ENCODE data around the gene SNRNP35. TPM values are rescaled to one million over a fixed set of nuclear protein-coding genes. Genes with fewer than 3 reads are reported as not detected.

Gene SNRNP35
- total and polyA plus RNA-seq, 4 donors, result 9.0 to 13.3 (median 11.1) TPM

- no peak overlapping the region for H3K27ac ChIP-seq (ENCODE audit: low read depth in 1 of 2, low read length in 2 of 2)
- H3K27me3 ChIP-seq (ENCODE audit: control insufficient read depth in 4 of 4, insufficient read depth in 4 of 4, low read length in 3 of 4), result no peaks in the 10 kb centered on the region
- H3K9me3 ChIP-seq (ENCODE audit: control insufficient read depth in 4 of 4, low read length in 3 of 4), result no peaks in the 10 kb centered on the region
- no peak overlapping the region for H3K9ac ChIP-seq (ENCODE audit: low read depth in 1 of 2, low read length in 2 of 2)
- DNase-seq (ENCODE audit: low spot score), result no peak
- H3K36me3 ChIP-seq (ENCODE audit: control insufficient read depth in 4 of 4, insufficient read depth in 3 of 4, low read depth in 1 of 4, low read length in 3 of 4), result no peaks in the 10 kb centered on the region
- H3K4me1 ChIP-seq (ENCODE audit: control insufficient read depth in 4 of 4, insufficient read depth in 4 of 4, low read length in 3 of 4), result no peaks in the 10 kb centered on the region
- TF ChIP-seq HNF4G (IDR thresholded peaks at IDR 0.05), result no peak
- TF ChIP-seq, protein P1, sequence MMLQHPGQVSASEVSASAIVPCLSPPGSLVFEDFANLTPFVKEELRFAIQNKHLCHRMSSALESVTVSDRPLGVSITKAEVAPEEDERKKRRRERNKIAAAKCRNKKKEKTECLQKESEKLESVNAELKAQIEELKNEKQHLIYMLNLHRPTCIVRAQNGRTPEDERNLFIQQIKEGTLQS (IDR thresholded peaks at IDR 0.05), result no peak
- TF ChIP-seq MAX (IDR thresholded peaks at IDR 0.05), result no peak
- TF ChIP-seq RAD21 (IDR thresholded peaks at IDR 0.05), result no peak
- TF ChIP-seq JUND (IDR thresholded peaks at IDR 0.05), result no peak
- no peak for TF ChIP-seq RXRA (IDR thresholded peaks at IDR 0.05)
- no peak for TF ChIP-seq GABPA (IDR thresholded peaks at IDR 0.05 in 1 of 2, conservative IDR thresholded peaks at IDR 0.05 in 1 of 2)
- TF ChIP-seq, protein P2, sequence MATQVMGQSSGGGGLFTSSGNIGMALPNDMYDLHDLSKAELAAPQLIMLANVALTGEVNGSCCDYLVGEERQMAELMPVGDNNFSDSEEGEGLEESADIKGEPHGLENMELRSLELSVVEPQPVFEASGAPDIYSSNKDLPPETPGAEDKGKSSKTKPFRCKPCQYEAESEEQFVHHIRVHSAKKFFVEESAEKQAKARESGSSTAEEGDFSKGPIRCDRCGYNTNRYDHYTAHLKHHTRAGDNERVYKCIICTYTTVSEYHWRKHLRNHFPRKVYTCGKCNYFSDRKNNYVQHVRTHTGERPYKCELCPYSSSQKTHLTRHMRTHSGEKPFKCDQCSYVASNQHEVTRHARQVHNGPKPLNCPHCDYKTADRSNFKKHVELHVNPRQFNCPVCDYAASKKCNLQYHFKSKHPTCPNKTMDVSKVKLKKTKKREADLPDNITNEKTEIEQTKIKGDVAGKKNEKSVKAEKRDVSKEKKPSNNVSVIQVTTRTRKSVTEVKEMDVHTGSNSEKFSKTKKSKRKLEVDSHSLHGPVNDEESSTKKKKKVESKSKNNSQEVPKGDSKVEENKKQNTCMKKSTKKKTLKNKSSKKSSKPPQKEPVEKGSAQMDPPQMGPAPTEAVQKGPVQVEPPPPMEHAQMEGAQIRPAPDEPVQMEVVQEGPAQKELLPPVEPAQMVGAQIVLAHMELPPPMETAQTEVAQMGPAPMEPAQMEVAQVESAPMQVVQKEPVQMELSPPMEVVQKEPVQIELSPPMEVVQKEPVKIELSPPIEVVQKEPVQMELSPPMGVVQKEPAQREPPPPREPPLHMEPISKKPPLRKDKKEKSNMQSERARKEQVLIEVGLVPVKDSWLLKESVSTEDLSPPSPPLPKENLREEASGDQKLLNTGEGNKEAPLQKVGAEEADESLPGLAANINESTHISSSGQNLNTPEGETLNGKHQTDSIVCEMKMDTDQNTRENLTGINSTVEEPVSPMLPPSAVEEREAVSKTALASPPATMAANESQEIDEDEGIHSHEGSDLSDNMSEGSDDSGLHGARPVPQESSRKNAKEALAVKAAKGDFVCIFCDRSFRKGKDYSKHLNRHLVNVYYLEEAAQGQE (IDR thresholded peaks at IDR 0.05), result no peak
- no peak for TF ChIP-seq ZBTB33 (IDR thresholded peaks at IDR 0.05)
- TF ChIP-seq HNF4A (conservative IDR thresholded peaks at IDR 0.05), result no peak
- TF ChIP-seq, protein P3, sequence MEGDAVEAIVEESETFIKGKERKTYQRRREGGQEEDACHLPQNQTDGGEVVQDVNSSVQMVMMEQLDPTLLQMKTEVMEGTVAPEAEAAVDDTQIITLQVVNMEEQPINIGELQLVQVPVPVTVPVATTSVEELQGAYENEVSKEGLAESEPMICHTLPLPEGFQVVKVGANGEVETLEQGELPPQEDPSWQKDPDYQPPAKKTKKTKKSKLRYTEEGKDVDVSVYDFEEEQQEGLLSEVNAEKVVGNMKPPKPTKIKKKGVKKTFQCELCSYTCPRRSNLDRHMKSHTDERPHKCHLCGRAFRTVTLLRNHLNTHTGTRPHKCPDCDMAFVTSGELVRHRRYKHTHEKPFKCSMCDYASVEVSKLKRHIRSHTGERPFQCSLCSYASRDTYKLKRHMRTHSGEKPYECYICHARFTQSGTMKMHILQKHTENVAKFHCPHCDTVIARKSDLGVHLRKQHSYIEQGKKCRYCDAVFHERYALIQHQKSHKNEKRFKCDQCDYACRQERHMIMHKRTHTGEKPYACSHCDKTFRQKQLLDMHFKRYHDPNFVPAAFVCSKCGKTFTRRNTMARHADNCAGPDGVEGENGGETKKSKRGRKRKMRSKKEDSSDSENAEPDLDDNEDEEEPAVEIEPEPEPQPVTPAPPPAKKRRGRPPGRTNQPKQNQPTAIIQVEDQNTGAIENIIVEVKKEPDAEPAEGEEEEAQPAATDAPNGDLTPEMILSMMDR (IDR thresholded peaks at IDR 0.05; ENCODE audit: low read depth, low read length, missing input control), result no peak
- 83% methylated on average over 8 of the region's 8 CpGs for WGBS
- no peak overlapping the region for H3K4me3 ChIP-seq (ENCODE audit: low read depth in 1 of 3, low read length in 3 of 3)
These were observed 13.6 kb upstream of the SNRNP35 start for GRCh38 chr12:123444092-123445026.
